Smooth muscle cell (in vitro differentiated cells): ENCODE data around the gene MOXD1. TPM values are rescaled to one million over a fixed set of nuclear protein-coding genes. Genes with fewer than 3 reads are reported as not detected.

ENCODE experiments used
- DNase-seq: peaks from one replicate; lab custom pipeline; 2025; ENCODE audit not compliant: unreplicated experiment; lab: John Stamatoyannopoulos, UW
- H2AFZ ChIP-seq: fragments of 200-600 bp; sonication (generic); 2 replicates; pipeline ENCODE4 v1.6.0; 2016; ENCODE audit warnings: antibody characterized with exemption, low read depth, mild to moderate bottlenecking
- H3F3A ChIP-seq: fragments of 200-600 bp; sonication (generic); 2 replicates; pipeline ENCODE4 v1.6.0; 2017; ENCODE audit warnings: antibody characterized with exemption, low read depth
- H3K27ac ChIP-seq: fragments of 200-600 bp; sonication (generic); 2 replicates; pipeline ENCODE4 v1.5.1; 2016; ENCODE audit warnings: low read depth, mild to moderate bottlenecking
- H3K27me3 ChIP-seq: fragments of 200-600 bp; sonication (generic); 2 replicates; pipeline ENCODE4 v1.6.1; 2016; ENCODE audit warnings: low read depth, mild to moderate bottlenecking
- H3K36me3 ChIP-seq: fragments of 200-600 bp; sonication (generic); 2 replicates; pipeline ENCODE4 v1.5.1; 2016; ENCODE audit warnings: low read depth
- H3K4me1 ChIP-seq: fragments of 200-600 bp; sonication (generic); 2 replicates; pipeline ENCODE4 v1.5.1; 2016; ENCODE audit warnings: low read depth
- H3K4me2 ChIP-seq: fragments of 200-600 bp; sonication (generic); 2 replicates; pipeline ENCODE4 v1.6.0; 2016; ENCODE audit warnings: mild to moderate bottlenecking
- H3K4me3 ChIP-seq: fragments of 200-600 bp; sonication (generic); 2 replicates; pipeline ENCODE4 v1.5.1; 2016; ENCODE audit warnings: mild to moderate bottlenecking
- H3K79me2 ChIP-seq: fragments of 200-600 bp; sonication (generic); 2 replicates; pipeline ENCODE4 v1.6.0; 2016; ENCODE audit warnings: low read depth, mild to moderate bottlenecking
- H3K9ac ChIP-seq: fragments of 200-600 bp; sonication (generic); 2 replicates; pipeline ENCODE4 v1.6.0; 2016; ENCODE audit warnings: low read depth
- H3K9me3 ChIP-seq: fragments of 200-600 bp; sonication (generic); replicated peaks from 2 replicates; pipeline ENCODE4 v1.5.1; 2016; ENCODE audit warnings: low read depth
- H4K20me1 ChIP-seq: fragments of 200-600 bp; sonication (generic); 2 replicates; pipeline ENCODE4 v1.6.0; 2016; ENCODE audit warnings: low read depth
- WGBS: methylation state at CpG from one replicate; pipeline ENCODE4 v1.1.7; 2016; ENCODE audit warnings: low lambda C conversion rate; 5-methylcytosine and 5-hydroxymethylcytosine counted together
- polyA plus RNA-seq: library from polyadenylated mRNA; unstranded; fragments of >200 nt; fragmentation: Nextera tagmentation; extraction: Ambion mirVana; gene quantifications from 2 replicates; pipeline ENCODE4 v1.2.1, GENCODE V29; 2016
- total RNA-seq: library from RNA; depleted of rRNA; stranded (reverse); fragments of >200 nt; gene quantifications from 2 replicates; pipeline ENCODE4 v1.2.3, GENCODE V29; 2014
- TF ChIP-seq, protein P1 (sequence below): fragments of 200-600 bp; sonication (generic); IDR thresholded peaks from 2 replicates; pipeline ENCODE4 v1.5.1; 2017; ENCODE audit warnings: borderline replicate concordance, mild to moderate bottlenecking, antibody characterized with exemption; ENCODE audit not compliant: insufficient read depth, poor library complexity, severe bottlenecking

The MOXD1 gene
- total and polyA plus RNA-seq, 2 experiments from 2014 or later = 12.4 to 19.4 TPM

DNA sequence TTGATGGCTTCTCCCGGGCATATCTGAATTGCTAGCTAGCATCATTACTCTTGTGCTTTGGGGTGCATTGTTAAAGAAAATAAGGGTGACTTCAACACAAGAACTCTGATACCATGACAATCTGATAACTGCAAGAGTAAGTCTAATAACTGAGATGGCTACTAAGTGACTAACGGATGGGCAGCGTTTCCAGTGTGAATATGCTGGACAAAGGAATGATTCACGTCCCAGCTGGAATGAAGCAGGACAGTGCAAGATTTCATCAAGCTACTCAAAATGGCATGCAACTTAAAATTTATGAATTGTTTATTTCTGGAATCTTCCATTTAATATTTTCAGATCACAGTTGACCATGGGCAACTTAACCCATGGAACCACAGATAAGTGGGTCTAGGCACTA lies 31.7 kb downstream of the MOXD1 start:
- Histone ChIP-seq H4K20me1 (no peaks in the 10 kb centered on the region), H3K27ac (no peak overlapping the region), H3K79me2 (no peaks in the 10 kb centered on the region), H2AFZ (peak overlapping the region; percentile 29), H3K4me3 (no peak overlapping the region), H3F3A (peaks cover 3% of the 10 kb centered on the region), H3K4me2 (peak overlapping the region; percentile 46), H3K4me1 (peaks cover 4% of the 10 kb centered on the region), H3K9ac (no peak overlapping the region), H3K9me3 (no peaks in the 10 kb centered on the region), H3K27me3 (no peaks in the 10 kb centered on the region), H3K36me3 (no peaks in the 10 kb centered on the region)
- TF ChIP-seq, protein P1, sequence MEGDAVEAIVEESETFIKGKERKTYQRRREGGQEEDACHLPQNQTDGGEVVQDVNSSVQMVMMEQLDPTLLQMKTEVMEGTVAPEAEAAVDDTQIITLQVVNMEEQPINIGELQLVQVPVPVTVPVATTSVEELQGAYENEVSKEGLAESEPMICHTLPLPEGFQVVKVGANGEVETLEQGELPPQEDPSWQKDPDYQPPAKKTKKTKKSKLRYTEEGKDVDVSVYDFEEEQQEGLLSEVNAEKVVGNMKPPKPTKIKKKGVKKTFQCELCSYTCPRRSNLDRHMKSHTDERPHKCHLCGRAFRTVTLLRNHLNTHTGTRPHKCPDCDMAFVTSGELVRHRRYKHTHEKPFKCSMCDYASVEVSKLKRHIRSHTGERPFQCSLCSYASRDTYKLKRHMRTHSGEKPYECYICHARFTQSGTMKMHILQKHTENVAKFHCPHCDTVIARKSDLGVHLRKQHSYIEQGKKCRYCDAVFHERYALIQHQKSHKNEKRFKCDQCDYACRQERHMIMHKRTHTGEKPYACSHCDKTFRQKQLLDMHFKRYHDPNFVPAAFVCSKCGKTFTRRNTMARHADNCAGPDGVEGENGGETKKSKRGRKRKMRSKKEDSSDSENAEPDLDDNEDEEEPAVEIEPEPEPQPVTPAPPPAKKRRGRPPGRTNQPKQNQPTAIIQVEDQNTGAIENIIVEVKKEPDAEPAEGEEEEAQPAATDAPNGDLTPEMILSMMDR = no peak
- DNase-seq = no peak
- 50% methylated on average over 4 of the region's 4 CpGs for WGBS

DNA sequence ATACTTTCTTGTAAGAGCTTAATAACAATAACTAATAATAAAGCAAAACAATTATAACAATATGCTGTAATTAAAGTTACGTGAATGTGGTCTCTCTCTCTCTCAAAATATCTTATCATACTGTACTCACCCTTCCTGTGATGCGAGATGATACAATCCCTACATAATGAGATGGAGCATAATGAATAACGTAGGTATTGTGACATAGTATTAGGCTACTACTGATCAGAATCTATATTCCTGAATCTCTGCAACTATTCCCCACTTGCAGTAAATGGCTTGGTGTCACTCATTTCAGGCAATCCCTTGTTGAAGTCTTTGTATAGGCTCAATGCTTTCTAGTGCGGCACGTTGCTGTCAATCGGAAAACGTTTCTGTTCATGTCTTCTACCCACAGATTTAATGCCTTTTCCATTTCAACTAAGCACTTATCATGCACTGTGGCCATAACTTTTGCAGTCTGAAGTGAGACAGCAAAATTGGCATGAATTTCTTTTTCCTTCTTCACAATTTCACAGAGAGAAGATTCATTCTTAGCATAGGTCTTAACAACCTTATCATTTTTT lies 32.3 kb downstream of the MOXD1 start:
- Histone ChIP-seq H3K27ac (no peak overlapping the region), H3K4me3 (no peak overlapping the region)
- TF ChIP-seq, protein P1 = no peak

DNA sequence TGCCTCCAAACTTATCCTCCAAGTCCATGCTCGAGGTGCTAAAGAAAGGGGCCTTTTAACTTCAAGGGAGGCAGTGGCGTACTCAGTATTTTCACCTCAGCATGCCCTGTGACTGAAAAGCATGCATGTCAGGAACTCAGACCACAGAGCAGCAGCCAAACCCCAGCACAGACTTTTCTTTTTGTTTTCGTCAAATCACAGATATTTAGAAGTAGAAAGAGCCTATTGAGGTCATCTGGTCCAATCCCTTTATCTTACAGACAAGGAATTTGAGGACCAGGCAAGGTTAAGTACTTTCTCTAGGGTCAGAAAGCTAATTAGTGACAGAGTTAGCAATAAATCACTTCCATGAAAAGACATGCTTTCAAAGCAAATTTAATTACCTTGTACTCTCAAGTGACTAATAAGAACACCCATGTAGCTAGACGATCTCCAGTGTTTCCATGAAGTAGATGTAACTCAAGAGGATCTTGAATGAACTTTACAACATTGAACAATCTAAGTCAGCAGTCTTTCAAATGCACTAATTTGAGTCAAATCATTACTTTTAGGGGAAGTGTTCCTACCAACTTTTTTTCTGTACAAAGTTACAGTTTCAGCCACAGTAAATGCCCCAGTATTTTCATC lies 35.9 kb downstream of the MOXD1 start:
- Histone ChIP-seq H3K27me3 (no peaks in the 10 kb centered on the region), H3F3A (peaks cover 10% of the 10 kb centered on the region), H3K4me1 (peaks cover 4% of the 10 kb centered on the region), H3K4me2 (peak overlapping the region; percentile 27), H3K36me3 (no peaks in the 10 kb centered on the region), H2AFZ (peak overlapping the region; percentile 15), H3K4me3 (no peak overlapping the region), H4K20me1 (no peaks in the 10 kb centered on the region), H3K27ac (peak overlapping the region; percentile 43), H3K9ac (no peak overlapping the region), H3K9me3 (no peaks in the 10 kb centered on the region), H3K79me2 (no peaks in the 10 kb centered on the region)
- TF ChIP-seq, protein P1 = no peak
- DNase-seq = no peak
- 12% methylated on average over 4 of the region's 4 CpGs for WGBS

More for the DNA sequence above, 32.3 kb downstream of the MOXD1 start:
- H3K4me1 ChIP-seq = peaks cover 4% of the 10 kb centered on the region
- H3K9me3 ChIP-seq = no peaks in the 10 kb centered on the region
- peaks cover 3% of the 10 kb centered on the region for H3F3A ChIP-seq
- WGBS = 67% methylated on average over 7 of the region's 7 CpGs
- H3K4me2 ChIP-seq = peak overlapping the region; percentile 46
- no peak overlapping the region for H2AFZ ChIP-seq
- H3K79me2 ChIP-seq = no peaks in the 10 kb centered on the region
- no peaks in the 10 kb centered on the region for H4K20me1 ChIP-seq
- no peaks in the 10 kb centered on the region for H3K27me3 ChIP-seq
- H3K9ac ChIP-seq = no peak overlapping the region
- DNase-seq = no peak
- no peaks in the 10 kb centered on the region for H3K36me3 ChIP-seq
